Measurements from ENCODE around the gene EPM2A.

GRCh38 chr6:145588981-145589380 lies 146.3 kb downstream of the EPM2A start:
- TF ChIP-seq CTCF (conservative IDR thresholded peaks at IDR 0.05; ENCODE audit: low read depth, low read length) (no peak), EZH2 (IDR thresholded peaks at IDR 0.05; ENCODE audit: borderline replicate concordance, low read depth, low read length, poor library complexity, severe bottlenecking) (no peak)
